ENCODE results near the gene UBALD2. TPM values are rescaled to one million over a fixed set of nuclear protein-coding genes. Genes with fewer than 3 reads are reported as not detected.
"Not testable (repeated sequence)": the region's sequence is repeated elsewhere in the genome, so short reads cannot be mapped to it uniquely, and the experiment has no call there.

The UBALD2 gene
- total RNA-seq, 1 donor from 2014 or later: 22.7 TPM

DNA sequence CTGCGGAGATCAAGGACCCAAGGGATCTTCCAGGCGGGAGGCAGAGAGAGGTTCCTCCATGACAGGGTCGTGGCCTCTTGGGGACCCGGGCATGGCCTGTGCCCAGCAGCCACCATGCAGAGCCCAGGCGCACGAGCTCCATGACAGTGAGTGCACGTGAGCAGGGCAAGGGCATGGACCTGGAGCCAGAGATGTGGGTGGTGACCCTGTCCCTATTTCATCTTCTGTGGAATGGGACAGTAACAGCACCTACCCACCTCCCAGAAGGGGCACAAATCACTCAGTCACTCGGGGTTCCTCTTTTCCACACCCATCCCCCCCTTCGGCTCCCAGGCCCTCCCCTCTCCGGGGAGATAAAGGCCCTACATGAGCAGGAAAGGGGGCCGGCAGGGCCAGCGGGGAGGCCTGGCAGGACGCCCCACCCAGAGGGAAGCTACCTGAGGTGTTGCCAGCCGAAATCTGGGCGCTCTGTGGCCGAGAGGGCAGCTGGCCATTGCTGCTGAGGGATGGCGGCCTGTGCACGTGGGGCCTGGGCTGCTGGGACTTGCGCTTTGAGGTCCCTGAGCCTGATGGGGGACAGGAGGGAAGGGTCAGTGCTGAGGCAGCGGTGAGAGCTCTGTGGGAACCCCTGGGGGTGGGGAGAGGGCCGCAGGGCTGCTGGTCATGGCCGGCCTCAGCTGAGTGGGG is 10.4 kb downstream of the UBALD2 start:
- DNase-seq (ENCODE audit: low spot score): no peak
- intact Hi-C loops (cut with DNase I): loop anchor here (5.0 kb wide), 1 partner anchor 263 kb away; no protein-coding TSS in a partner anchor

DNA sequence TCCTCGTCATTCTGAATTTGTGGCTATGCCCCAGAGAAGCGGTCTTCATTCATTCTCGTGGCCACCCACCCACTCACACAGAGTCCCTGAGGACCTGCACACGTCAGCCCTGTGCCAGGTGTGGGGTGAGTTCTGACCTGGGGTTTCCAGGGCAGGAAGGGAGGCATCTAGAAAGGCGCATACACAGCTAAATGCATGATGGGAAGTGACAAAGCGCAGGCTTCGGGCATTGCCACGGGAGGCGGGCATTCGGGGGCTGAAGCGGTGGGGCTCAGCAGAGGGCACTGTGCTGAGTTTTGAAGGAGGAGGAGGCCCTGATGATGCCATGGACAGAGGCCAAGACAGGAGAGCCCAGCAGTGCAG is 10.9 kb downstream of the UBALD2 start:
- no peak for DNase-seq (ENCODE audit: low spot score)
- intact Hi-C loops (cut with DNase I): loop anchor here (5.0 kb wide), 1 partner anchor 264 kb away; no protein-coding TSS in a partner anchor

DNA sequence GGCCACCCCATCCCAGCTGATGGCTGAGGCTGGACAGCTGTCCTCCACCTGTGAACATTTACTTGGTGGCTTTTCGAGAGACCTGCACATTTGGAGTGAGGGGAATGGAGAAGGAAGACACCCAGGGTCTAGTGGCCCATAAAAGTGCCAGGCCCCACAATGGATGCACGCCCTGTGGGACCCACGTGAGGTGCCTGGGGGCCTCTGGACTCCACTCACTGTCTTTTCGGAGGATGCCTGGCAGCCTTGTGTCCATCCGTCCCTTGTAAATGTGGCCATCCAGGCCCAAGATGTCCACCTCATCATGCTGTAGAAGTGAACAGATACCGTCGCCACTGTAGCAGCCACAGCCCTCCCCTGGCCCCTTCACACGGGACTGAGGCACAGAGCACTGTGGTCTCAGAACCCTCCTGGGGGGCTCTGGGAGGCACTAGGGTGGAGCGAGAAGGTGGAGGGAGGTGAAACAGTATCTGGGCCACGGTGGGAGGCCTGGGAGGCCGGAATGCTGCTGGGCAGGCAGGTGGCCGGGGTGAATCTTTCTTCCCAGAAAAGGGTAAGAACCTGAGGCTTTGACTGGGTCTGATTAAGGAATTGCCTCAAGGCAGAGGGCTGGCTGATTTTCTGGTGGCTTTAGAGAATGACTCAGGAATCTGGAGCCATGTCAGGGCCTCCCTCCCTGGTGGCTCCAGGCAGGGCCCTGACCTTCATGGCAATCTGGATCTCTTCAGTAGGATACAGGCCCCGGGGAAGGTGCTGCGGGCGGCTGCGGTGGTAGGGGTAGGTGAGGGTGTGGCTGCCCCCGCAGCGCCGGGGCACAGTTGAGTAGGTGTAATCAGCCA is 11.5 kb downstream of the UBALD2 start:
- no peak for DNase-seq (ENCODE audit: low spot score)
- intact Hi-C loops (cut with DNase I): loop anchor here (5.0 kb wide), 1 partner anchor 264 kb away; no protein-coding TSS in a partner anchor

DNA sequence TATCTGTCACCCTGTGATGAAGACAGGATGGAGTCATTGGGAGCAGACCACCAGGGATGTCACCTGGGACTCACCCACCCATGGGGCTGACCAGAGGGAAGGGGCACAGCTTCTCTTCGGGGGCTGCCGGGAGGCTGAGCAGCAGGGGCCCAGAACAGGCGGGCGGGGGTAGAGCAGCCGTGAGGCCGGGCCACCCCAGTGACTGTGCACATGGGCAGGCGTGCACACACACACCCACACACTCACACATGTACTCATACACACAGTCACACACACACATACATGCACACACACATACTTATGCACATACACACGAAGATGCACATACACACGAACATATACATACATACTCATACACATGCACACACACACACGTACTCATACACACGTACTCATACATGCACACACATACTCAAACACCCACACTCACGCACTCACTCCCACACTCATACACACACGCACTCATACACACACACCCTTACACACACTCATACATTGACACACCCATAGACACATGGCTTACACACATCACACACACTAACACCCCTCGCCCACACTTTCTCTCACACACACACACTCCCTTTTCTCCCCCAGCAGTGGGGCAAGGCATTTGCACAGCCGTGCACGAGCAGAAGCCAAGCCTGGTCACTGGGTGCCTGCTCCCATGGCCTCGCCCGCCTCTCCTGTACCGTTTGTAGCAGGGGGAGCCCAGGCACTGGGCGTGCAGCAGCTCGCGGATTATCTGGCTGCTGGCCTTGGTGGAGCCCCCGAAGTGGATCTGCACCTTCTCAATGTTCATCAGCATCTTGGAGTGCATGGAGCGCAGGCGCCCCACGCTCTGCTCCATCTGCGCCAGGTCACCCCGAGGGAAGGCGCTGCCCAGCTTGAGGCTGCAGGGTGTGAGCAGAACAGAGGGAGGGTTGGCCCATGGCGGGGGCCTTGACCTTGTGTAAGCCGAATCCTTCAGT is 12.4 kb downstream of the UBALD2 start:
- intact Hi-C loops (cut with DNase I): loop anchor here (2.0 to 5.0 kb wide), 2 partner anchors 95 to 265 kb away; no protein-coding TSS in a partner anchor
- DNase-seq (ENCODE audit: low spot score): no peak

DNA sequence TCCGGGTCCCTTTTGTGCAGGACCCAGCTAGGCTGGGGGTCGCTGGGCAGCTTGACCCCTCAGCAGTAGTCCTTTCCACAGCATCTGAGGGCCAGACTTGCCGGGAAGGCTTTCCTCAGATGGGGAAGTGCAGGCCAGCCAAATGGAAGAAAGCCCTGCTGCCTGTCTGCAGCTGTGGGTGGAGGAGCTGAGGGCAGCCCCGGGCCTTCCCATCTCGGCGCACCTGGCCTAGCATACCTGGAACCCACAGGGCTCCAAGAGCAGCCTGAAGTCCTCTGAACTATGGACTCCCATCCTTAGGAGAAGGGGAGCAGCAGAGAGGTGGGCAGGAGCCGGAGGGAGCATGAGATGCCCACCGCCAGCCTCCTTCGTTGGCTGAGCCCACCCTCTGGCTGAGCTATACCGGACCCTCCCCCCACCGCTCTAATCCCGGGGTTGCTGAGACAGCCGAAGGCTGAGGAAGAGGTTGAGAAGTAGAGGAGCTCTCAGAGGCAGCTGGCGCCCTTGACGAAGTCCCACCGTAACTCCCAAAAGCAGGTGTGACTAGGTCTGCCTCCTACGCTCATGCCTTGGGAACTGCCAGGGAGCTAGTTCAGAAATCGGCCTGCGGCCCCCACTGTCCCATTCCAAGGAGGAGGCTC is 13.2 kb downstream of the UBALD2 start:
- intact Hi-C loops (cut with DNase I): loop anchor here (2.0 to 5.0 kb wide), 2 partner anchors 96 to 266 kb away; no protein-coding TSS in a partner anchor
- no peak for DNase-seq (ENCODE audit: low spot score)

DNA sequence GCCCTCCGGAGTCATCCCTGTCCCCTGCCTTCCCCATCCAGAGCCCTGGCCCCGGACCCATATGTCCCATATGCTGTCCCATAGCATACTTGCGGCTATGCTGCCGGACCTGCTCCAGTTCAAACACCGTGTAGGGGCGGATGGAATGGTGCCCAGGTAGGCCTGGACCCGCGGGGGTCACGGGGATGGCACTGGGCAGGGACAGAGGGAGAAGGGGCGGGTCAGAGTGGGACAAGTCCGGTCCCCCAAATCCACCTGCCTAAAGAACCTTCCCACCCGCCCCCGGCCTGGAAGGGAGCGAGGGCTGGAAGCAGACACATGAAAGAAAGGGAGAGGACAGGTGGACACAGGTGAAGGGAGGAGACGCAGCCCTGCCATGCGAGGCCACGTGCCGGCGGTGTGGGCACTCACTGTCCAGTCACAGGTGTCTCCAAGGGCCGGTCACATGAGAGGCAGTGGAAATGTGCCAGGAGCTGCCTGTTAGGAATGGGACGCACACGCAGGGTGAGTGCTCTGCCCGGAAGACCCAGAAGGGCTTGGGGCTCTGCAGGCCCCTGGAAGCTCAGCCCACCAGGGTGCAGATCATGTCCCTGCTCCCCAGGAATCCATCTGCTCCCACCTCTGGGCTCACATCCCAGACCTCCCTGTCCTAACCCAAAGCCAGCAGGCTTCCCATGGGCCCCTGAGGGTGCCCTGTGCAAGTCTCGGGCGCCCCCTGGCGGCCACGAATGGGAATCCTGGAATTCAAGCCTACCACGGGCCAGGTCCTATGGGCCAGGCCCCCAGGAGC is 14.0 kb downstream of the UBALD2 start:
- peak; percentile 93 for DNase-seq (ENCODE audit: low spot score)
- intact Hi-C loops (cut with DNase I): loop anchor here (1.0 to 5.0 kb wide), 3 partner anchors 96 to 267 kb away; no protein-coding TSS in a partner anchor

DNA sequence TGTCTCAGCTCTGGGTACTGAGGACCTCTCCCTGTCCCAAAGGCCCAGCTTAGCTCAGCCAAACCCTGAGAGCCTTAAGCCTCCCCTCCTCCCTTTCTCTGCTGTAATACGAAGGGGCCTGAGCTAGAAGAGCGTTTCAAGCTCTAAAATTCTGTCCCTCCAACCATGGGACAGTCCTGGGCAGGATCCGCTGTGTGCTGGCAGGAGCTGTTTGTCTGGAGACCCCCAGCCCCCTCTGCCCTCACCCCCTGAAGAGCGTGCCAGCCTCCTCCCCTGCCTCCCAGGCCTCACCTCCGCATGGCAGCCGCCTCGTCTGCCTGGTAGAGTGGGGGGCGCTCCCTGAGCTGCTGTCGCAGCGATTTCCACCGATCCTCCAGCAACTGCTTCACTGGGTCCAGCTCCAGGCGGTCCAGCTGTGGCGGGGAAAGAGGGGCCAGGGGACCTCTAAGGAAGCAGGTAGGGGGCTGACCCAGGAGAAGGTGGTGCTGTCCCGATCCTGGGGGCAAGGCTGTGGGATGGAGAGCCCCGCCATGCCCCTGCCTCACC is 14.7 kb downstream of the UBALD2 start:
- no peak for DNase-seq (ENCODE audit: low spot score)
- intact Hi-C loops (cut with DNase I): loop anchor here (1.0 to 5.0 kb wide), 3 partner anchors 97 to 268 kb away; no protein-coding TSS in a partner anchor

DNA sequence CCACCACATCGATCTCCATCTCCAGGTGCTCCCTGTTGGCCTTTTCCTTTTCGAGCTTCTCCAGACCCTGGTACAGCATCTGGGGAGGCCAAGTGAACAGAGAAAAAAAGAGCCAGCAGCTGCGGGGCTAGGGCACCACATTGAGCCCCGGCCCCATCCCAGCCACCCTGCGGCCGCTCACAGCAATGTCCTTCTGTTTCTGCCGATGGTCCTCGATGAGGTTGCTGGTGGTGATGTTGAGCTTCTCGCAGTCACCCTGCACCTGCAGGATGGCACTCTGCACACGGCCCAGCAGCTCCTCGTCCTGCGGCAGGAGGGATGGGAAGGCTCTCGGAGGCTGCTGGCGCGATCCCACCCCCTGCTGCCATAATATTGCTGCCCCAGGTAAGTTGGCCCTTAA is 15.5 kb downstream of the UBALD2 start:
- intact Hi-C loops (cut with DNase I): no loop called here
- no peak for DNase-seq (ENCODE audit: low spot score)

DNA sequence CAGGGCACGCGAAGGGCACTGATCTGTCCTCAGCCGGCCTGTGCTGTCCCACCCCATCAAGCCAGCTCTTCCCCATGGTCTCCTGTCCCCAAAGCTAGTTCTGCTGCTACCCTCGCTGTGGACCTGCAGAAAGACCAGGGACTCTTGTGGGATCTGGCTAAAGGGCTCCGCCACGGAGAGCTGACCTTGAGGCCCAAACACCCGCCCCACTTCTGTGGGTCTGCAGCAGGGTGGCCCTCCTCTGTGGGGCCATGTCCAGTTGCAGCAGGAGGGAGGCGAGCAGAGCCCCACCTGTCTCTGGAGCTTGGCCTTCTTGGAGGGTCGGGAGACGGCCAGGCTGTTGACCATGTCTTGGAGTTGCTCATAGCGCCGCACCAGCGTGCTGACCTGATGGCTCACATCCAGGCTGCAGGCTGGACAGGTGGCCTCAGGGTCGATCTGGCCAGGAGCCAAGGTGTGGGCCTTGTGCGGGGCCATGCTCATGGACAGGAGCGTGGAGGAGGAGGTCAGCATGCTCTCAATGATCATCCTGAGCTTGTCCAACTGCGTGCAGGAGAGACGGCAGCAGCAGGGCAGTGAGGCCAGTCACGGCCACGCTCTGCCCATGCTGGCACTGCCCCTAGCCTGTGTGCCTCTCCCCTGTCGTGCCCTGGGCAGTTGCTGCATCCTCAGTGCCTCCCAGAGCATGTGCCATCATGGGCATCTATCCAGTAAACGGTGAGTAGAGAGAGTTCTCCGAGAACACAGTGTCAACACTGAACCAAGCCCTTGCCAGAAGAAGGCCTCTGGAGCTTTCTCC is 16.6 kb downstream of the UBALD2 start:
- intact Hi-C loops (cut with DNase I): no loop called here
- no peak for DNase-seq (ENCODE audit: low spot score)

DNA sequence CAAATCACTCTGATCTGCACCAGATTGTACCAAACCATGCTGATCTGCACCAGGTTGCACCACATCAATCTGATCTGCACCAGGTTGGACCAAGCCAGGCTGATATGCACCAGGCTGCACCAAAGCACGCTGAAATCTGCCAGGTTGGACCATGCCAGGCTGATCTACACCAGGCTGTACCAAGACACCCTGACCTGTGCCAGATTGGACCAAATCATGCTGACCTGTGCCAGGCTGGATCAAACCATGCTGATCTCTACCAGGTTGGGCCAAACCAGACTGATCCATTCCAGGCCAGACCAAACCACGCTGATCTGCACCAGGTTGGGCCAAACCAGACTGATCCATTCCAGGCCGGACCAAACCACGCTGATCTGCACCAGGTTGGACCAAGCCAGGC is 27.4 kb downstream of the UBALD2 start:
- DNase-seq (ENCODE audit: low spot score): no peak
- intact Hi-C loops (cut with DNase I): no loop called here

DNA sequence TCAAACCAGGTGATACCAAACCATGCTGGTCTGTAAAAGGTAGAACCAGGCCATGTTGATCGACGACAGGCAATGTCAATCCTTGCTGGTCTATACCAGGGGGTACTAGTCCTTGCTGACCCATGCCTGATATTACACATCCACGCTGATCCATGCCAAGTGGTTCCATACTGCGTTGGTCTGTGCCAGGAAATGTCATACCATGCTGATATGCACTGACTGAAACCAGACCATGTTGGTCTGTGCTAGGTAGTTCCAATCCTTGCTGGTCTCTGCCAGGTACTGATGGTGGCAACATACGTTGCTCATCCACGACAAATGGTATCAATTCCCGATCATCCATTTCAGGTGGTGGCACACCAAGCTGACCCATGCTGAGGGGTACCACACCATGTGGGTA is 28.0 kb downstream of the UBALD2 start:
- DNase-seq (ENCODE audit: low spot score): no peak
- intact Hi-C loops (cut with DNase I): no loop called here

DNA sequence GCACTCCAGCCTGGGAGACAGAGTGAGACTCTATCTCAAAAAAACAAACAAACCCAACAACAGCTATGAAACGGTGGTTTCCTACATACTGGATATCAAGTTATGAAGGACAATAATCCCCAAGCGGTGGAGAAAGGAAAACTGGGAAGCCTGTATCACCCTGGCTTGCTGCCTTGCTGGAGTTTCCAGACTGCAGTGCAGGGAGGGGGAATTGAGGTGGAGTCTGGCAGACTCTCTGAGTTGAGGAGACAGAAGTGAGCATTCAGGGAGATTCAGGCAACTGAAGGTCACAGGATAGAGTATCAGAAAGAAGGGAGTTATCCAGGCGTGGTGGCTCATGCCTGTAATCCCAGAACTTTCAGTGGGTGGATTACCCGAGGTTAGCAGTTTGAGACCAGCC is 31.0 kb downstream of the UBALD2 start:
- intact Hi-C loops (cut with DNase I): no loop called here
- DNase-seq (ENCODE audit: low spot score): no peak

DNA sequence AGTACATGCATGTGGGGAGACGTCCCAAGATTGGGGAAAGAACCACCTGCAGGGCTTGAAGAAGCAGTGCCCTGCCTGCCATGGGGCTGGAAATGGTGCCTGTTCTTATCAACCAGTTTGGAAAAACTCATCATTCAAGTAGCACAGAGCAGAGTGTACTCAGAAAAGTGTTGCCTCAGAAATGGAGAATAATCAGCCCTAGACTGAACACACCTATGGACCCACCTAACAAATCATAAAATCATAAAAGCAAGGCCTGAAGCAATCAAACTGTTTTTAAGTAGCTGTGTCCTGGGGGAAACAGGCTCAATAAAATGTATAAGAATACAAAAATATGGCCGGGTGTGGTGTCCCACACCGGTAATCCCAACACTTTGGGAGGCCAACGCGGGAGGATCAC is 31.7 kb downstream of the UBALD2 start:
- DNase-seq (ENCODE audit: low spot score): no peak
- intact Hi-C loops (cut with DNase I): no loop called here

DNA sequence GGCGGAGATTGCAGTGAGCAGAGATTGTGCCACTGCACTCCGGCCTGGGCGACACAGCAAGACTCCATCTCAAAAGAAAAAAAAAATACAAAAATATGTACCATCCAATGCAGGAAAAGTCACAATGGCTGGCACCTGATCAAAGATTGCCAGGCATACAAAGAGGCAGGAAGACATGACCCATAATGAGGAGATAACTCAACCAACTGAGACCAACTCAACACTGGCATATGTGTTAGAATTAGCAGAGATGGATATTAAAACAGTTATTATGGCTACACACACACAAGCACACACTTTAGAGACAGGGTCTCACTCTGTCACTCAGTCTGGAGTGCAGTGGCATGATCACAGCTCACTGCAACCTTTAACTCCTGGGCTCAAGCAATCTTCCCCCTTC is 32.3 kb downstream of the UBALD2 start:
- intact Hi-C loops (cut with DNase I): no loop called here
- no peak for DNase-seq (ENCODE audit: low spot score)

DNA sequence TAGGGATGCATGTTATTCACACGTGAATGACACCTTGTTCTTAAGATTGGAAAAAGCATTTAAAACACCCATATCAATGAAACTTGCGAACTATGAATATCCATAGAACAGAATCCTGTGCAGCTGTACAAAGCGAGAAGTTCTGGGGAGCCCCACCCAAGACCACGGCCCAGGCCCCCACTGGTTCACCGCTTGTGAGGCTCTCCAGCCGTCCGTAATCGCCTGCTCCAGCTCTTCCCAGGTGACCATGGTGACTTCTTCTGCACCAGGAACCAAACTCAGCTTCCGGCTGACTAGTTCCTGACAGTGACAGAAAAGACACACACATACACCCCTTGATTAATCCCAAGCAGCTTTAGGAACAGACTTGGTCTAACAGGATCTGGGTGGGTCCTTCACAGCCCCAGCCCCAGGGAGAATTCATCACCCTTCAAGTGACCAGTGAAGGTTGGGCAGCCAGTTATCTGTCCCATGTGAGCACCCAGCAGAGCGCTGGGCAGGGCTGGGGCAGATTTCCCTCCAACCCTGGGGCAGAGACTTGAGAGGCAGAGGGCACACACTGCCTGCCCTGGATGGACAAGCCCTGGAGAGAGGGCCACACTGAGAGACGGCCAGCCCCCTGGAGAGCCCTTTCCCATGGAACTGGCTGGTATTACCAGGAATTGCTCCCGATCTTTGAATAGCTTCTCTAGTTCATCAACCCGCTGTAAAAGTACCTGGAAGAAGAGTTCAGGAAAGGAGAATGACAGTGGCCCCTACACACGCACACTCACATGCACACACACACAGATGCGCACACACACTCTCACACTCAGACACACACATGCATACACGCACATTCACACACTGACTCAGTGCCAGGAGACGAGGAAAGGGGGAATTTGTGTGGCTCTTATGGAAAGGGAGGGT is 39.3 kb downstream of the UBALD2 start:
- no peak for DNase-seq (ENCODE audit: low spot score)
- intact Hi-C loops (cut with DNase I): loop anchor here (5.0 kb wide), 2 partner anchors 153 to 203 kb away; no protein-coding TSS in a partner anchor

DNA sequence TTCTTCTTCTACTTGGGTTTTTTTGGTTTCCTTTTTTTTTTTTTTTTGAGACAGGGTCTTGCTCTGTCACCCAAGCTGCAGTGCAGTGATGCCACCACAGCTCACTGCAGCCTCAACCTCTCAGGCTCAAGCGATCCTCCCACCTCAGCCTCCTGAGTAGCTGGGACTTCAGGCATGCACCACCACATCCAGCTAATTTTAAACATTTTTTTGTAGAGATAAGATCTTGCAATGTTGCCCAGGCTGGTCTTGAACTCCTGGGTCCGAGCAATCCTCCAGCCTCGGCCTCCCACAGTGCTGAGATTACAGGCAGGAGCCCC is 39.9 kb downstream of the UBALD2 start:
- DNase-seq (ENCODE audit: low spot score); intact Hi-C loops (cut with DNase I): not testable (repeated sequence)
